Peyer's patch (tissue), 4 donors: ENCODE measurements around the gene DLX6. TPM values are rescaled to one million over a fixed set of nuclear protein-coding genes. Genes with fewer than 3 reads are reported as not detected.

ENCODE experiments used
- DNase-seq, 3 donors: peaks; one replicate each; pipeline ENCODE4 v3.0.0-alpha.2; 2017 to 2019
- H3K27ac ChIP-seq, 4 donors: fragments of 200-600 bp; sonication (generic); one replicate each; pipeline ENCODE4 v1.5.1; 2016 to 2019
- H3K27me3 ChIP-seq, 2 donors: fragments of 200-600 bp; sonication (generic); one replicate each; pipeline ENCODE4 v1.5.1; 2019
- H3K36me3 ChIP-seq, 3 donors: fragments of 200-600 bp; sonication (generic); one replicate each; pipeline ENCODE4 v1.5.1; 2016 to 2019
- H3K4me1 ChIP-seq, 4 donors: fragments of 200-600 bp; sonication (generic); one replicate each; pipeline ENCODE4 v1.5.1; 2016 to 2019
- H3K4me3 ChIP-seq, 4 donors: fragments of 200-600 bp; sonication (generic); 1 replicate in 3 of 4; 2 replicates in 1 of 4; pipeline ENCODE4 v1.5.1; 2016 to 2019; ENCODE audit warnings: mild to moderate bottlenecking in 1 of 4
- H3K9me3 ChIP-seq, 4 donors: fragments of 200-600 bp; sonication (generic); one replicate each; pipeline ENCODE4 v1.5.1; 2016 to 2019; ENCODE audit warnings: mild to moderate bottlenecking in 1 of 4
- CTCF ChIP-seq, 6 experiments: fragments of 450-650 bp in 4 of 6; fragments of 200-600 bp in 2 of 6; sonication (generic) in 1 of 6; IDR thresholded peaks; one replicate each; pipeline ENCODE4 v1.5.1; 2017 to 2019; ENCODE audit warnings: antibody characterized with exemption in 6 of 6, mild to moderate bottlenecking in 3 of 6, moderate library complexity in 1 of 6
- POLR2A ChIP-seq, 2 donors: fragments of 450-650 bp; IDR thresholded peaks; one replicate each; pipeline ENCODE4 v1.5.1; 2017; ENCODE audit warnings: antibody characterized with exemption in 2 of 2, mild to moderate bottlenecking in 2 of 2, moderate library complexity in 2 of 2
- total RNA-seq, 4 donors: library from RNA; depleted of rRNA; stranded (reverse); fragments of >200 nt; gene quantifications; one replicate each; pipeline ENCODE4 v1.1.0, GENCODE V29; 2016

Gene DLX6
- total RNA-seq, 4 donors from 2014 or later: not detected

- Histone ChIP-seq H3K4me3 (no peak overlapping the region), H3K27ac (no peak overlapping the region), H3K27me3 (peaks cover 0 to 41% of the 10 kb centered on the region in 2 donors), H3K9me3 (no peaks in the 10 kb centered on the region), H3K4me1 (no peaks in the 10 kb centered on the region), H3K36me3 (no peaks in the 10 kb centered on the region)
- DNase-seq: no peak
- TF ChIP-seq CTCF (IDR thresholded peaks at IDR 0.05): no peak
- TF ChIP-seq POLR2A (IDR thresholded peaks at IDR 0.05): no peak
These were observed 8.3 kb upstream of the DLX6 start for GRCh38 chr7:96996958-96997511.

- H3K9me3 ChIP-seq: no peaks in the 10 kb centered on the region
- TF ChIP-seq CTCF (IDR thresholded peaks at IDR 0.05) (no peak), POLR2A (IDR thresholded peaks at IDR 0.05) (no peak)
- peaks cover 0 to 41% of the 10 kb centered on the region in 2 donors for H3K27me3 ChIP-seq
- DNase-seq: no peak
- no peak overlapping the region for H3K4me3 ChIP-seq
- H3K4me1 ChIP-seq: no peaks in the 10 kb centered on the region
- H3K36me3 ChIP-seq: no peaks in the 10 kb centered on the region
- no peak overlapping the region for H3K27ac ChIP-seq
These were observed 7.8 kb upstream of the DLX6 start for GRCh38 chr7:96997512-96998032.

GRCh38 chr7:96998333-96998732 lies 7.0 kb upstream of the DLX6 start:
- no peak for TF ChIP-seq CTCF (IDR thresholded peaks at IDR 0.05)
- TF ChIP-seq POLR2A (IDR thresholded peaks at IDR 0.05): no peak
- Histone ChIP-seq H3K9me3 (no peaks in the 10 kb centered on the region), H3K36me3 (no peaks in the 10 kb centered on the region), H3K4me3 (no peak overlapping the region), H3K27ac (no peak overlapping the region), H3K4me1 (no peaks in the 10 kb centered on the region), H3K27me3 (peaks cover 0 to 44% of the 10 kb centered on the region in 2 donors)
- no peak for DNase-seq

GRCh38 chr7:96998744-96999143 lies 6.6 kb upstream of the DLX6 start:
- no peaks in the 10 kb centered on the region for H3K9me3 ChIP-seq
- no peak overlapping the region for H3K4me3 ChIP-seq
- H3K4me1 ChIP-seq: peaks cover 0 to 3% (median 0%) of the 10 kb centered on the region in 4 donors
- TF ChIP-seq POLR2A (IDR thresholded peaks at IDR 0.05) (no peak), CTCF (IDR thresholded peaks at IDR 0.05) (no peak)
- H3K27ac ChIP-seq: no peak overlapping the region
- H3K36me3 ChIP-seq: no peaks in the 10 kb centered on the region
- H3K27me3 ChIP-seq: peaks cover 0 to 49% of the 10 kb centered on the region in 2 donors
- no peak for DNase-seq

- peaks cover 0 to 22% (median 0%) of the 10 kb centered on the region in 4 donors for H3K4me1 ChIP-seq
These were observed 4.1 kb upstream of the DLX6 start for GRCh38 chr7:97001221-97001620.

More at GRCh38 chr7:97001221-97001620, 4.1 kb upstream of the DLX6 start:
- DNase-seq: no peak
- no peaks in the 10 kb centered on the region for H3K9me3 ChIP-seq
- H3K27ac ChIP-seq: no peak overlapping the region
- no peak overlapping the region for H3K4me3 ChIP-seq
- TF ChIP-seq POLR2A (IDR thresholded peaks at IDR 0.05): no peak
- TF ChIP-seq CTCF (IDR thresholded peaks at IDR 0.05): no peak
- no peaks in the 10 kb centered on the region for H3K36me3 ChIP-seq
- peaks cover 0 to 61% of the 10 kb centered on the region in 2 donors for H3K27me3 ChIP-seq
